GM21423 (cell line): Measurements from ENCODE around the gene TGFBRAP1.
"Not testable (repeated sequence)": the region's sequence is repeated elsewhere in the genome, so short reads cannot be mapped to it uniquely, and the experiment has no call there.

Experiments
- ATAC-seq: cut with Tn5 transposase; IDR thresholded peaks from one replicate; pipeline ENCODE4 v1.9.1; 2021; ENCODE audit warnings: mild to moderate bottlenecking, moderate library complexity; ENCODE audit not compliant: unreplicated experiment

The TGFBRAP1 gene

GRCh38 chr2:105278654-105279053, 50.9 kb downstream of the TGFBRAP1 start:
- ATAC-seq = no peak

GRCh38 chr2:105274046-105274445, 55.5 kb downstream of the TGFBRAP1 start:
- no peak for ATAC-seq

- ATAC-seq = no peak
Observed at GRCh38 chr2:105272176-105272575, 57.4 kb downstream of the TGFBRAP1 start.

- ATAC-seq = no peak
Observed at GRCh38 chr2:105271393-105272045, 58.0 kb downstream of the TGFBRAP1 start.

- ATAC-seq = no peak
Observed at GRCh38 chr2:105269426-105269825, 60.1 kb downstream of the TGFBRAP1 start.

- ATAC-seq = no peak
Observed at GRCh38 chr2:105262651-105263091, 66.9 kb downstream of the TGFBRAP1 start.

GRCh38 chr2:105261061-105261460, 68.5 kb downstream of the TGFBRAP1 start:
- no peak for ATAC-seq

- no peak for ATAC-seq
Observed at GRCh38 chr2:105258835-105259350, 70.6 kb downstream of the TGFBRAP1 start.

GRCh38 chr2:105257981-105258380, 71.6 kb downstream of the TGFBRAP1 start:
- no peak for ATAC-seq

- ATAC-seq = no peak
Observed at GRCh38 chr2:105256431-105257047, 73.0 kb downstream of the TGFBRAP1 start.

GRCh38 chr2:105255979-105256378, 73.6 kb downstream of the TGFBRAP1 start:
- ATAC-seq = no peak

GRCh38 chr2:105254531-105255210, 74.9 kb downstream of the TGFBRAP1 start:
- ATAC-seq = no peak

GRCh38 chr2:105252271-105252670, 77.3 kb downstream of the TGFBRAP1 start:
- no peak for ATAC-seq

GRCh38 chr2:105251016-105251648, 78.4 kb downstream of the TGFBRAP1 start:
- ATAC-seq = not testable (repeated sequence)

GRCh38 chr2:105249891-105250290, 79.6 kb downstream of the TGFBRAP1 start:
- no peak for ATAC-seq

- ATAC-seq = no peak
Observed at GRCh38 chr2:105249181-105249580, 80.4 kb downstream of the TGFBRAP1 start.

- no peak for ATAC-seq
Observed at GRCh38 chr2:105248316-105249070, 81.0 kb downstream of the TGFBRAP1 start.

GRCh38 chr2:105244451-105244850, 85.1 kb downstream of the TGFBRAP1 start:
- no peak for ATAC-seq

GRCh38 chr2:105243961-105244360, 85.6 kb downstream of the TGFBRAP1 start:
- ATAC-seq = no peak

GRCh38 chr2:105242286-105242993, 87.1 kb downstream of the TGFBRAP1 start:
- no peak for ATAC-seq
